ENCODE results near the gene BCAS4.
"Not testable (repeated sequence)": the region's sequence is repeated elsewhere in the genome, so short reads cannot be mapped to it uniquely, and the experiment has no call there.

DNA sequence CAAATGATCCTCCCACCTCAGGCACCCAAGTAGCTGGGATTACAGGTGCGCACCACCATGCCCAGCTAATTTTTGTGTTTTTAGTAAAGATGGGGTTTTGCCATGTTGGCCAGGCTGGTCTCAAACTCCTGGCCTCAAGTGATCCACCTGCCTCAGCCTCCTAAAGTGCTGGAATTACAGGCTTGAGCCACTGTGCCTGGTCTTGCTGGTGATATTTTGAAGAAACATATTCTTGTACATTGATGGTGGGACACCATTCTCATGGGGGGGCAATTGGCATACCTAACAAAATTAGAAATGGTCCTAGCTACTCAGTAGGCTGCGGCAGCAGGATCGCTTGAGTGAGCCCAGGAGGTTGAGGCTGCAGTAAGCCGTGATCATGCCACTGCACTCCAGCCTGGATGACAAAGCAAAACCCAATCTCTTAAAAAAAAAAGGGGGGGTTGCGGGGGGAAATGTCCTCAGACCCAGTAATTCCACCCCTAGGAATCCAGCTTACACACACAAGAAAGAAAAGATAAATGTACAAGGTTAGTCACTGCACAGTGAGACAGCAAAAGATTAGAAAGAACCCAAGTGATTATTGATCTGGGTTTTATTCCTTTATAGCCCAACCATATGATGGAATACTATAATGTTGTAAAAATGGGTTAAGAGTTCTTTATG is 87.0 kb downstream of the BCAS4 start:
- TF ChIP-seq, protein P1, sequence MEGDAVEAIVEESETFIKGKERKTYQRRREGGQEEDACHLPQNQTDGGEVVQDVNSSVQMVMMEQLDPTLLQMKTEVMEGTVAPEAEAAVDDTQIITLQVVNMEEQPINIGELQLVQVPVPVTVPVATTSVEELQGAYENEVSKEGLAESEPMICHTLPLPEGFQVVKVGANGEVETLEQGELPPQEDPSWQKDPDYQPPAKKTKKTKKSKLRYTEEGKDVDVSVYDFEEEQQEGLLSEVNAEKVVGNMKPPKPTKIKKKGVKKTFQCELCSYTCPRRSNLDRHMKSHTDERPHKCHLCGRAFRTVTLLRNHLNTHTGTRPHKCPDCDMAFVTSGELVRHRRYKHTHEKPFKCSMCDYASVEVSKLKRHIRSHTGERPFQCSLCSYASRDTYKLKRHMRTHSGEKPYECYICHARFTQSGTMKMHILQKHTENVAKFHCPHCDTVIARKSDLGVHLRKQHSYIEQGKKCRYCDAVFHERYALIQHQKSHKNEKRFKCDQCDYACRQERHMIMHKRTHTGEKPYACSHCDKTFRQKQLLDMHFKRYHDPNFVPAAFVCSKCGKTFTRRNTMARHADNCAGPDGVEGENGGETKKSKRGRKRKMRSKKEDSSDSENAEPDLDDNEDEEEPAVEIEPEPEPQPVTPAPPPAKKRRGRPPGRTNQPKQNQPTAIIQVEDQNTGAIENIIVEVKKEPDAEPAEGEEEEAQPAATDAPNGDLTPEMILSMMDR (IDR thresholded peaks at IDR 0.05), result not testable (repeated sequence)
- TF ChIP-seq POLR2A (IDR thresholded peaks at IDR 0.05), result not testable (repeated sequence)
